GM21367 (cell line): ENCODE data around the gene G0S2.

Experiments used
- ATAC-seq: cut with Tn5 transposase; IDR thresholded peaks from one replicate; pipeline ENCODE4 v1.9.1; 2021; ENCODE audit not compliant: unreplicated experiment

The G0S2 gene

GRCh38 chr1:209648346-209648745 lies 26.9 kb upstream of the G0S2 start:
- ATAC-seq, result no peak

GRCh38 chr1:209648931-209649776 lies 26.1 kb upstream of the G0S2 start:
- ATAC-seq, result no peak

- ATAC-seq, result no peak
Observed at GRCh38 chr1:209650454-209650853, 24.8 kb upstream of the G0S2 start.

DNA sequence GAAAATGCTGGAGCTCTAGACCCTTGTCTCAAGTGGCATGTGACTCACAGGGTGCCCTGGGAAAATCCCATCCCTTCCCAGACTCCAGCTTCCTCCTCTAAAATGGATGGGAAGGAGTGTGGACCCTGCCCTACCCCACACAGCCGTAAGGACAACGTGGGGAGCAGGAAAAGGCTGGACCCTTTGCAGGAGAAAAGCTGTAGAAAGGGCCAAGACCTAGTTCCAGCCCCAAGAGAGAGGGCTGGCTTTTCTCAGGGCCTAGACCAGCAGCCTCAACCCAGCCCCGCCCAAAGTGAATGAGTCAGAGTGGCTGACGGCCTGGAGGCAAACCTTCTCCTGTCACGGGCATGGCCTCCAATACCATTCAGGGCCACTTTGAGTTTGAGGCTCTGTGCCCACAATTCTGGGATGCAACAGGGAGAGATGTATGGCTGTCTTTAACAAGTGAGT lies 24.0 kb upstream of the G0S2 start:
- ATAC-seq, result peak; percentile 54

DNA sequence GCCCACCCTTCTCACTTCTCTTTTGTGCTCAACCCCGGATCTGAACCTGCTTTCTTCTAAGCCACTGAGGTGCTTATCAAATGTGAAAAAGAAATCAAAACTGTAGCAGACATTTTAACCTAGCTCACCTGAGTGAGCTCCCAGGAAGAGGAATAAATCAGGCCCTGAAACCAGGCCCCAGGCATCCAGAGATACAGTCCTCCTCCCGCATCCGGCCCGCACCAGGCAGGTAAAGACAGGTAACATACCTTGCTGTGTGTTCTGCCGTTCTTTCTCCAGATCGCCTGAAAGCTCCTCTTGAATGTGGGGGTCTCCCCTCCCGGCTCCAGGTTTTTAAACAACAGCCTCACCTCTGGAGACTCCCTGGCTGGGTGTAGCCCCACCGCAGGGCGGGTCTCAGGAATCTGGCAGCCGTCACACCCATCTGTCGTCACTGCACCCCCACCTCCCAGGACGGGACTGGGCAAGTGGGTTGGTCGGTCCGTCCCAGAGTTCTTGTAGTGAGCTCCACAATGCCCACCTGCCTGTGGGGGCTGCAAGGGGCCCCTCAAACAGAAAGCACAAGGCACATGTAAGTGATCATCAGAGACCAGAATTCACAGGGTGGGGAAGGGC lies 23.0 kb upstream of the G0S2 start, which contains the start of gene LAMB3:
LAMB3 (minus strand) TSS at position 305 of the 615 bp plus-strand sequence. CDS start 1,481 bp downstream, outside the sequence.
- no peak for ATAC-seq

- ATAC-seq, result no peak
Observed at GRCh38 chr1:209652873-209653401, 22.3 kb upstream of the G0S2 start.

- no peak for ATAC-seq
Observed at GRCh38 chr1:209653915-209654351, 21.3 kb upstream of the G0S2 start.

GRCh38 chr1:209655411-209656231 lies 19.6 kb upstream of the G0S2 start:
- ATAC-seq, result no peak

- peak; percentile 48 for ATAC-seq
Observed at GRCh38 chr1:209657140-209657879, 17.9 kb upstream of the G0S2 start.

DNA sequence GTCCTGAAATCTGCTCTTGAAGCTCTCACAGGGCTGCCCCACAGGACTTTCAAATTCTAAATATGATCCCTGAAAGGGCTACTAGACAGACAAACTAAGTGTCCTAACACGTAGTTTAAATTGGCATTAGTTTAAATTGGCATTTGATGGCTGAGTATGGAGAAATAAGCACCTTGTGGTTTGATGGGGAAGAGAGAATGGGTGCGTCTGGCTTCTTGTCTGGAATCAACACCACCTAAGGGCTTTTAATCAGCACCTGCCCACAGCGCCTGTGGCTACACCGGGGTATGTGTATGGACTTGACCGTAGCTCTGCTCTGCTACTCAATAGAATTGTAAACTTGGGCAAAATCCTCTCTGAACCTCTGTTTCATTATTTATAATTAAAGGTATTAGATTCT lies 17.3 kb upstream of the G0S2 start:
- no peak for ATAC-seq

- ATAC-seq, result peak; percentile 72
Observed at GRCh38 chr1:209659909-209660308, 15.3 kb upstream of the G0S2 start.

DNA sequence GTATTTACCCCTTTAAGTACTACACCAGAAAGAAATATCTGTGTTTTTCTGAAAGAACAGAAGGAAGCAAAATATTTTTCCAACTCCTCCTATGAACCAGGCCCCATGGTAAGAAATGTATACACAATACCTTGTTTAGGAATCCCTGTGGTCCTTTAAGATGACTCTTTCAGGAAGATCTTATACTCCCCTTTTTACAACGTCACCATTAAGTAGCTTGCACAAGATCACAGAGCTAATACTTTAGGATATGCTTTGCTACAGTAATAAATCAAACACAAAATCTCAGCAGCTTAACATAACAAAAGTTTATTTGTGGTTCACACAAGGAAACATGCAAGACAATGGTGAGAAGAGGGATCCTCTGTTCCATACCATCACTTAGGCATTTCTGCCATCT lies 14.1 kb upstream of the G0S2 start:
- no peak for ATAC-seq

DNA sequence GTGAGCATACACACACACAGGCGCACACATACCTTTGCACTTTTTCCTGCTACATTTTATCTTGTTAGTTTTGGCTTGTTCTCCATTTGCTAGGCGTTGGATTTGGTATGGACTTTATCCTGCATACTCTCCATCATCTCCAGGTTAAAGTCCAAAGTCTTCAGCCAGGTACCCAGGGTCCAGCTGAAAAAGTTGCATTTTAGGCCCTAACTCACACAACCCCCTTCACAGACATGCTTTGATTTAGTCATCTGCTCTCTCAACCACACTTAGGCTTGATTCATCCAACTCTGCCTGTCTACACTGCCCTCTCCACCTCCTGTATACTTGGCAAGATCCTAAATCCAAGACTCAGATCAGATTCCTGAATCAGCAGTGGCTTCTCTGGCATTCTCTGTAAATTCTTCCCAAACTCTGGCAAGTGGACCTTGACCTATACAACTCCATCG lies 12.3 kb upstream of the G0S2 start:
- no peak for ATAC-seq

- ATAC-seq, result no peak
Observed at GRCh38 chr1:209667103-209667502, 8.1 kb upstream of the G0S2 start.

DNA sequence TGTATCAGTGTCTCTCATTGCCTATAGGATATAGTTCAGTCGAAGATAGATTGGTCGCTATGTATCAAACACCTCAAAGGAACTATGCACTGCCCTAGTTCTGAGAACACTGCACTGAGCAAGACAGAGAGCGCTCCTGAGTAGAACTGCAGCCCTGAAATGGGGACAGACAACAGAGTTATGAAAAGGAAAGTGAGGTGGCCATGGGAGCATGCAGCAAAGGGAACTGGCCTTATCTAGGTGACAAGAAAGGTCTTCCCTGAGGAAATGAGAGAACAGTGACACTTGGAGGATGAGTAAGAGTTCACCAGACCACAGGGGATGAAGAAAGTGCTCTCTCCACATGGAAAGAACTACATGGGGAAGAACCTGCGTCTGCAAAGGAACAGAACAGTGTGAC lies 7.5 kb upstream of the G0S2 start:
- ATAC-seq, result no peak

- no peak for ATAC-seq
Observed at GRCh38 chr1:209670441-209671082, 4.7 kb upstream of the G0S2 start.

DNA sequence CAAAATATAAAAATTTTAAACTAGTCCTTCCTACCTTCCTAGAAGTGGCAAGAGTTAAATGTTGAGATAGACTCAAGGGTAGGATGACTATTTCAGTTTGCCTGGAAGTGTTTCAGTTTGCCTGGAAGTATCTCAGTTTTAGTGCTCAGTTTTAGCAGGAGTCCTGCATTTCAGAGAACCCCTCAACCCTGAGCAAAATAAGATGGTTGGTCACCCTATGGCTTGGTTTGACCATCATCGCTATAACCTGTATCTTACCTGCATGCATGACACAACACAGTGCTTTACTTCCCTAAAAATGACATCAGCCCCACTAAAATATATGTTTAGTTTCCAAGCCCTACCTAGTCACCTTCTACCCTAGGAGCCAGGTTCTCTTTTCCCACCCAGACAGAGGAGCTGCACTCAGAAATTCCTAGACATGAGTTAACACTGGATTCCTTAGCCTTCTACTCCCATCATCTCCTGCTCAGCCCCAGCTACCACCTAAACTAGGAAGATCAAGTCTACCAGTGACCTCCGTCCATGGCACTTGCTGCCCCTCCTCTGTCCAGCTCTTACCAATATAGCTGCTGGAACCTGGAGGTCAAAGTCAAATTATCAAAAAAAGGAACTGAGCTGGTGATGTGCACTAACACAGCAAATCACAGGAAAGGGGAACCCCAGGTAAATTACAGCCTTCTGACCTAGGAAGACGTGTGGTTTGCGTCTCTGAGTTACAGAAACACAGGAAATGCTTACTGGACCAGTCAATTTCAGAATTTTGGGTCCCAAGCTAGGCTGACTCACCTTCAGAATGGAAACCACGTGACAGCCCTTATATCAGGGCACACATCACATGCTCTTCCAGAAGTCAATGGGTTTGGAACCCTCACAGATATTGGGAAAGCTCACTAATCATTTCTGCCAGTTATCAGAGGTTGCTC lies 2.2 kb upstream of the G0S2 start:
- ATAC-seq, result peak; percentile 86

- ATAC-seq, result no peak
Observed at GRCh38 chr1:209673631-209674417, 1.4 kb upstream of the G0S2 start.
